H9 (cell line): ENCODE data around the gene OTUB2. TPM values are rescaled to one million over a fixed set of nuclear protein-coding genes. Genes with fewer than 3 reads are reported as not detected.

ENCODE experiments used
- DNase-seq: peaks from one replicate; pipeline ENCODE4 v3.0.0-alpha.2; 2017
- H2AFZ ChIP-seq: one replicate; pipeline ENCODE4 v1.6.1; 2013; ENCODE audit warnings: mild to moderate bottlenecking, low read length, control low read depth, moderate library complexity
- H2AK5ac ChIP-seq: 2 replicates; pipeline ENCODE4 v1.6.1; 2013; ENCODE audit warnings: low read length, control low read depth, mixed read lengths; ENCODE audit not compliant: insufficient read length
- H2BK120ac ChIP-seq: one replicate; pipeline ENCODE4 v1.6.1; 2013; ENCODE audit warnings: low read depth, mild to moderate bottlenecking, low read length, control low read depth, inconsistent platforms; ENCODE audit not compliant: poor library complexity, severe bottlenecking
- H2BK12ac ChIP-seq: 2 replicates; pipeline ENCODE4 v1.6.1; 2013; ENCODE audit warnings: low read length, control low read depth, mixed read lengths, low read depth; ENCODE audit not compliant: insufficient read length
- H2BK15ac ChIP-seq: 2 replicates; pipeline ENCODE4 v1.6.1; 2013; ENCODE audit warnings: low read depth, low read length, control low read depth
- H2BK20ac ChIP-seq: one replicate; pipeline ENCODE4 v1.6.1; 2013; ENCODE audit warnings: low read depth, mild to moderate bottlenecking, low read length, control low read depth, inconsistent platforms; ENCODE audit not compliant: poor library complexity, severe bottlenecking
- H2BK5ac ChIP-seq: 2 replicates; pipeline ENCODE4 v1.6.1; 2013; ENCODE audit warnings: low read length, control low read depth, mixed read lengths; ENCODE audit not compliant: insufficient read length
- H3K14ac ChIP-seq: 2 replicates; pipeline ENCODE4 v1.6.1; 2013; ENCODE audit warnings: low read length, control low read depth; ENCODE audit not compliant: insufficient read depth
- H3K18ac ChIP-seq: 2 replicates; pipeline ENCODE4 v1.6.1; 2013; ENCODE audit warnings: low read depth, mild to moderate bottlenecking, mixed read lengths, low read length, control low read depth; ENCODE audit not compliant: insufficient read length
- H3K23ac ChIP-seq: 2 replicates; pipeline ENCODE4 v1.6.1; 2013; ENCODE audit warnings: low read length, control low read depth, mixed read lengths, low read depth; ENCODE audit not compliant: insufficient read length
- H3K23me2 ChIP-seq: 2 replicates; pipeline ENCODE4 v1.6.1; 2013; ENCODE audit warnings: low read depth, mild to moderate bottlenecking, mixed read lengths, low read length, control low read depth; ENCODE audit not compliant: insufficient read length, poor library complexity, severe bottlenecking
- H3K27ac ChIP-seq: 2 replicates; pipeline ENCODE4 v1.5.1; 2013; ENCODE audit warnings: low read length, control low read depth, mixed read lengths, low read depth; ENCODE audit not compliant: insufficient read length
- H3K27me3 ChIP-seq: 2 replicates; pipeline ENCODE4 v1.6.1; 2013; ENCODE audit warnings: low read length, control low read depth, inconsistent platforms; ENCODE audit not compliant: insufficient read depth
- H3K4ac ChIP-seq: 2 replicates; pipeline ENCODE4 v1.6.1; 2013; ENCODE audit warnings: low read depth, mild to moderate bottlenecking, control low read depth, inconsistent platforms, low read length, moderate library complexity
- H3K4me1 ChIP-seq: 2 replicates; pipeline ENCODE4 v1.6.1; 2013; ENCODE audit warnings: low read length, control low read depth, inconsistent platforms; ENCODE audit not compliant: insufficient read depth
- H3K4me2 ChIP-seq: 2 replicates; pipeline ENCODE4 v1.6.1; 2013; ENCODE audit warnings: low read length, control low read depth, mixed read lengths; ENCODE audit not compliant: insufficient read length, insufficient read depth
- H3K56ac ChIP-seq: 2 replicates; pipeline ENCODE4 v1.6.1; 2013; ENCODE audit warnings: low read depth, mild to moderate bottlenecking, mixed read lengths, low read length, control low read depth; ENCODE audit not compliant: insufficient read length
- H3K79me1 ChIP-seq: 2 replicates; pipeline ENCODE4 v1.6.1; 2013; ENCODE audit warnings: low read depth, mild to moderate bottlenecking, moderate library complexity, low read length, control low read depth, inconsistent platforms; ENCODE audit not compliant: insufficient read depth, poor library complexity, severe bottlenecking
- H3K79me2 ChIP-seq: 2 replicates; pipeline ENCODE4 v1.6.1; 2013; ENCODE audit warnings: low read length, control low read depth, inconsistent platforms; ENCODE audit not compliant: insufficient read depth
- H3K9ac ChIP-seq: 2 replicates; pipeline ENCODE4 v1.6.1; 2013; ENCODE audit warnings: low read length, control low read depth, mixed read lengths; ENCODE audit not compliant: insufficient read length; ENCODE audit errors: extremely low read depth
- H3K9me3 ChIP-seq: one replicate; pipeline ENCODE4 v1.6.1; 2013; ENCODE audit warnings: low read depth, low read length, inconsistent platforms; ENCODE audit not compliant: control insufficient read depth
- H3T11ph ChIP-seq: one replicate; pipeline ENCODE4 v1.6.1; 2013; ENCODE audit warnings: mild to moderate bottlenecking, low read length, control low read depth, inconsistent platforms
- H4K20me1 ChIP-seq: one replicate; pipeline ENCODE4 v1.6.1; 2013; ENCODE audit not compliant: control insufficient read depth, insufficient read length, insufficient read depth
- H4K5ac ChIP-seq: 2 replicates; pipeline ENCODE4 v1.6.1; 2013; ENCODE audit warnings: low read depth, mild to moderate bottlenecking, mixed read lengths, low read length, control low read depth; ENCODE audit not compliant: insufficient read length
- H4K8ac ChIP-seq: replicated peaks from 2 replicates; pipeline ENCODE4 v1.6.1; 2013; ENCODE audit warnings: low read length, control low read depth, mixed read lengths, low read depth; ENCODE audit not compliant: insufficient read length
- H4K91ac ChIP-seq: 2 replicates; pipeline ENCODE4 v1.6.1; 2013; ENCODE audit warnings: low read depth, mild to moderate bottlenecking, moderate library complexity, mixed read lengths, low read length, control low read depth; ENCODE audit not compliant: insufficient read length
- H3K27ac Mint-ChIP-seq, 3 experiments: 2 replicates in 2 of 3; 3 replicates in 1 of 3; pipeline ENCODE4 v1.8.0; 2020 to 2021; ENCODE audit warnings: mixed read lengths in 3 of 3, mild to moderate bottlenecking in 1 of 3, moderate library complexity in 1 of 3
- H3K27me3 Mint-ChIP-seq: 2 replicates; pipeline ENCODE4 v1.8.0; 2021; ENCODE audit warnings: low read depth, mild to moderate bottlenecking, moderate library complexity, mixed read lengths
- H3K36me3 Mint-ChIP-seq, 3 experiments: 2 replicates in 2 of 3; 3 replicates in 1 of 3; pipeline ENCODE4 v1.8.0; 2020 to 2021; ENCODE audit warnings: low read depth in 3 of 3, mixed read lengths in 3 of 3; ENCODE audit not compliant: insufficient read depth in 1 of 3
- H3K4me1 Mint-ChIP-seq, 2 experiments: 2 replicates each; pipeline ENCODE4 v1.8.0; 2020; ENCODE audit warnings: mixed read lengths in 2 of 2
- H3K4me3 Mint-ChIP-seq, 2 experiments: 2 replicates in 1 of 2; 3 replicates in 1 of 2; pipeline ENCODE4 v1.8.0; 2020 to 2021; ENCODE audit warnings: mild to moderate bottlenecking in 2 of 2, mixed read lengths in 2 of 2, moderate library complexity in 1 of 2
- H3K9me3 Mint-ChIP-seq, 2 experiments: 2 replicates in 1 of 2; 3 replicates in 1 of 2; pipeline ENCODE4 v1.8.0; 2020; ENCODE audit warnings: mild to moderate bottlenecking in 2 of 2, mixed read lengths in 2 of 2, moderate library complexity in 1 of 2
- WGBS: extraction: QIAGEN DNeasy Blood & Tissue Kit; methylation state at CpG from one replicate; pipeline ENCODE4 v1.1.7; 2013; ENCODE audit warnings: missing lambda C conversion rate, low lambda C conversion rate, mixed read lengths; ENCODE audit not compliant: insufficient read length; ENCODE audit errors: extremely low coverage; 5-methylcytosine and 5-hydroxymethylcytosine counted together
- total RNA-seq: library from RNA; stranded (reverse); gene quantifications from 2 replicates; pipeline ENCODE4 v1.2.1, GENCODE V29; 2021
- TF ChIP-seq, protein P1 (sequence below): fragments of 200-600 bp; sonication (generic); conservative IDR thresholded peaks from 3 replicates; pipeline ENCODE4 v1.8.0; 2021; ENCODE audit warnings: antibody characterized with exemption, mild to moderate bottlenecking

Gene OTUB2
- total RNA-seq, 1 experiment from 2014 or later = 3.6 TPM

DNA sequence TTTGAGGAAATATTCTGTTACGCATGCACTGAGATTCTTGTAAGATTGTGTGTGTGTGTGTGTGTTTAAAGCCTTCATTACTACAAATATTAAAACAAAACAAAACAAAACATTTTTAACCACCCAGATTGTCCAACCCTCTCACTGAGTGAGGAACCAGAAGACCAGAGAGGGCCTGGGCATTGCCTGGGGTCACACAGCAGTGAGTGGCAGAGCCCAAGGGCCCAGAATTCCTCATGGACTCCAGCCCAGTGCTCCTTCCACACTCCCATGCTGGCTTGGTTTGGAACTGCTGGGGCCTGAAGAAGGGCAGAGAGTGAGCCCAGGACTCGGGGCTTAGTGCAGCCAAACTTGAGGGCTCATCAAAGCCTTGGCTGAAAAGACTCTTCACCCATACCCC is 1.6 kb upstream of the OTUB2 start:
- Histone ChIP-seq H2BK12ac (no peak overlapping the region), H3K79me2 (no peaks in the 10 kb centered on the region), H2BK5ac (no peak overlapping the region), H2AFZ (no peak overlapping the region), H4K91ac (no peak overlapping the region), H4K5ac (no peak overlapping the region), H2BK20ac (no peak overlapping the region), H2BK120ac (no peak overlapping the region), H3K23me2 (no peaks in the 10 kb centered on the region), H3T11ph (no peak overlapping the region), H3K14ac (no peak overlapping the region), H2BK15ac (no peak overlapping the region), H4K20me1 (no peaks in the 10 kb centered on the region), H2AK5ac (no peak overlapping the region), H4K8ac (no peak overlapping the region), H3K9me3 (no peaks in the 10 kb centered on the region), H3K27ac (no peak overlapping the region), H3K27me3 (no peaks in the 10 kb centered on the region), H3K79me1 (no peaks in the 10 kb centered on the region), H3K56ac (no peak overlapping the region), H3K4me1 (no peaks in the 10 kb centered on the region; the same call in 1 of the 2 replicates), H3K9ac (no peak overlapping the region), H3K23ac (no peak overlapping the region), H3K4ac (no peak overlapping the region), H3K4me2 (no peak overlapping the region), H3K18ac (no peak overlapping the region)
- Mint-ChIP-seq H3K4me3 (no peak overlapping the region), H3K27ac (peak overlapping the region in 1 of 3 experiments; percentile 75; a peak in 1 of 7 replicates), H3K4me1 (peaks cover 33 to 58% of the 10 kb centered on the region in 2 experiments), H3K27me3 (peaks cover 8% of the 10 kb centered on the region), H3K9me3 (no peaks in the 10 kb centered on the region; a peak in 1 of 5 replicates), H3K36me3 (no peaks in the 10 kb centered on the region)
- TF ChIP-seq, protein P1, sequence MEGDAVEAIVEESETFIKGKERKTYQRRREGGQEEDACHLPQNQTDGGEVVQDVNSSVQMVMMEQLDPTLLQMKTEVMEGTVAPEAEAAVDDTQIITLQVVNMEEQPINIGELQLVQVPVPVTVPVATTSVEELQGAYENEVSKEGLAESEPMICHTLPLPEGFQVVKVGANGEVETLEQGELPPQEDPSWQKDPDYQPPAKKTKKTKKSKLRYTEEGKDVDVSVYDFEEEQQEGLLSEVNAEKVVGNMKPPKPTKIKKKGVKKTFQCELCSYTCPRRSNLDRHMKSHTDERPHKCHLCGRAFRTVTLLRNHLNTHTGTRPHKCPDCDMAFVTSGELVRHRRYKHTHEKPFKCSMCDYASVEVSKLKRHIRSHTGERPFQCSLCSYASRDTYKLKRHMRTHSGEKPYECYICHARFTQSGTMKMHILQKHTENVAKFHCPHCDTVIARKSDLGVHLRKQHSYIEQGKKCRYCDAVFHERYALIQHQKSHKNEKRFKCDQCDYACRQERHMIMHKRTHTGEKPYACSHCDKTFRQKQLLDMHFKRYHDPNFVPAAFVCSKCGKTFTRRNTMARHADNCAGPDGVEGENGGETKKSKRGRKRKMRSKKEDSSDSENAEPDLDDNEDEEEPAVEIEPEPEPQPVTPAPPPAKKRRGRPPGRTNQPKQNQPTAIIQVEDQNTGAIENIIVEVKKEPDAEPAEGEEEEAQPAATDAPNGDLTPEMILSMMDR = no peak
- DNase-seq = no peak
- WGBS = no CpG with 5 or more reads among the region's 2 CpGs
